GM12878 (cell line): ENCODE data around the gene EBI3. TPM values are rescaled to one million over a fixed set of nuclear protein-coding genes. Genes with fewer than 3 reads are reported as not detected.

ENCODE experiments used
- polyA plus RNA-seq, 11 experiments: library from polyadenylated mRNA; depleted of rRNA in 4 of 11; unstranded in 6 of 11; stranded (reverse) in 5 of 11; fragments of >200 nt; fragmentation: Nextera tagmentation in 4 of 11; fragmentation: Illumina TruSeq in 1 of 11; extraction: Ambion mirVana in 4 of 11; extraction: Trizol in 1 of 11; gene quantifications; 1 replicate in 1 of 11; 2 replicates in 10 of 11; pipeline versions ENCODE4 v1.2.1 to v1.2.3, GENCODE V29; 2011 to 2016; ENCODE audit warnings: inconsistent platforms in 2 of 11, missing spikeins in 2 of 11, low read depth in 1 of 11
- total RNA-seq, 4 experiments: library from RNA; depleted of rRNA in 3 of 4; stranded (reverse); fragments of >200 nt in 3 of 4; fragmentation: Illumina TruSeq in 1 of 4; extraction: Trizol in 1 of 4; gene quantifications; 2 replicates each; pipeline versions ENCODE4 v1.2.1 to v1.2.3, GENCODE V29; 2013 to 2021

The EBI3 gene
- total and polyA plus RNA-seq, 10 of the 15 experiments (the other 5 are each of a cell fraction or from before 2014, with no cell fraction given): 22.0 to 288 (median 186) TPM

Other genes with a start within 250 kb of the EBI3 start
Only the 7 nearest of the 17 such genes appear.
- gene CREB3L3, start 75.9 kb upstream of the EBI3 start, total RNA-seq (2014; rRNA removed): not detected in 2 replicates
- not detected in 2 replicates for gene CREB3L3, start 75.9 kb upstream of the EBI3 start, total RNA-seq (2014; rRNA removed; fragmentation: Illumina TruSeq; extraction: Trizol)
- not detected in 2 replicates for gene CREB3L3, start 75.9 kb upstream of the EBI3 start, total RNA-seq (2021)
- gene CREB3L3, start 75.9 kb upstream of the EBI3 start, polyA plus RNA-seq (2011; rRNA removed): 0.22 and 0.46 TPM in 2 replicates
- 0.03 TPM in 1 of 2 replicates, not detected in the other for gene CREB3L3, start 75.9 kb upstream of the EBI3 start, polyA plus RNA-seq (2014; fragmentation: Illumina TruSeq; extraction: Trizol)
- not detected for gene CREB3L3, start 75.9 kb upstream of the EBI3 start, polyA plus RNA-seq (2014; fragmentation: Nextera tagmentation; extraction: Ambion mirVana)
- not detected in 2 replicates for gene CREB3L3, start 75.9 kb upstream of the EBI3 start, polyA plus RNA-seq (2014; rRNA removed)
- gene CREB3L3, start 75.9 kb upstream of the EBI3 start, polyA plus RNA-seq (2016; fragmentation: Nextera tagmentation; extraction: Ambion mirVana): under 1 TPM in 1 of 2 experiments, not detected in 1; 0.07 TPM
- gene SIRT6, start 47.0 kb upstream of the EBI3 start, total RNA-seq (2014; rRNA removed): 25.6 and 26.0 TPM in 2 replicates
- 8.3 and 8.7 TPM in 2 replicates for gene SIRT6, start 47.0 kb upstream of the EBI3 start, total RNA-seq (2014; rRNA removed; fragmentation: Illumina TruSeq; extraction: Trizol)
- gene SIRT6, start 47.0 kb upstream of the EBI3 start, total RNA-seq (2021): 36.3 and 39.5 TPM in 2 replicates
- 10.0 and 22.4 TPM in 2 replicates for gene SIRT6, start 47.0 kb upstream of the EBI3 start, polyA plus RNA-seq (2011; rRNA removed)
- 0.60 and 6.7 TPM in 2 replicates for gene SIRT6, start 47.0 kb upstream of the EBI3 start, polyA plus RNA-seq (2014; fragmentation: Illumina TruSeq; extraction: Trizol)
- 1 to 10 TPM; 1.3 to 1.5 TPM for gene SIRT6, start 47.0 kb upstream of the EBI3 start, polyA plus RNA-seq (2014; fragmentation: Nextera tagmentation; extraction: Ambion mirVana)
- 49.6 and 60.3 TPM in 2 replicates for gene SIRT6, start 47.0 kb upstream of the EBI3 start, polyA plus RNA-seq (2014; rRNA removed)
- 10 to 100 TPM; 29.4 to 29.8 TPM for gene SIRT6, start 47.0 kb upstream of the EBI3 start, polyA plus RNA-seq (2016; fragmentation: Nextera tagmentation; extraction: Ambion mirVana)
- gene ANKRD24, start 46.8 kb upstream of the EBI3 start, total RNA-seq (2014; rRNA removed): 0.49 and 0.51 TPM in 2 replicates
- gene ANKRD24, start 46.8 kb upstream of the EBI3 start, total RNA-seq (2014; rRNA removed; fragmentation: Illumina TruSeq; extraction: Trizol): 0.23 and 0.27 TPM in 2 replicates
- 0.51 and 0.59 TPM in 2 replicates for gene ANKRD24, start 46.8 kb upstream of the EBI3 start, total RNA-seq (2021)
- 0.43 TPM in 2 replicates for gene ANKRD24, start 46.8 kb upstream of the EBI3 start, polyA plus RNA-seq (2011; rRNA removed)
- gene ANKRD24, start 46.8 kb upstream of the EBI3 start, polyA plus RNA-seq (2014; fragmentation: Illumina TruSeq; extraction: Trizol): 0.12 and 0.14 TPM in 2 replicates
- under 1 TPM in 1 of 2 experiments, not detected in 1; 0.02 TPM for gene ANKRD24, start 46.8 kb upstream of the EBI3 start, polyA plus RNA-seq (2014; fragmentation: Nextera tagmentation; extraction: Ambion mirVana)
- 0.42 and 0.47 TPM in 2 replicates for gene ANKRD24, start 46.8 kb upstream of the EBI3 start, polyA plus RNA-seq (2014; rRNA removed)
- gene ANKRD24, start 46.8 kb upstream of the EBI3 start, polyA plus RNA-seq (2016; fragmentation: Nextera tagmentation; extraction: Ambion mirVana): under 1 TPM; 0.31 to 0.35 TPM
- 36.8 and 38.2 TPM in 2 replicates for gene YJU2, start 17.6 kb downstream of the EBI3 start, total RNA-seq (2014; rRNA removed)
- gene YJU2, start 17.6 kb downstream of the EBI3 start, total RNA-seq (2014; rRNA removed; fragmentation: Illumina TruSeq; extraction: Trizol): 20.7 and 23.3 TPM in 2 replicates
- gene YJU2, start 17.6 kb downstream of the EBI3 start, total RNA-seq (2021): 29.1 and 30.0 TPM in 2 replicates
- gene YJU2, start 17.6 kb downstream of the EBI3 start, polyA plus RNA-seq (2011; rRNA removed): 17.9 and 22.6 TPM in 2 replicates
- gene YJU2, start 17.6 kb downstream of the EBI3 start, polyA plus RNA-seq (2014; fragmentation: Illumina TruSeq; extraction: Trizol): 16.1 and 20.2 TPM in 2 replicates
- gene YJU2, start 17.6 kb downstream of the EBI3 start, polyA plus RNA-seq (2014; fragmentation: Nextera tagmentation; extraction: Ambion mirVana): 1 to 10 TPM in 1 of 2 experiments, under 1 TPM in 1; 0.26 to 1.9 TPM
- gene YJU2, start 17.6 kb downstream of the EBI3 start, polyA plus RNA-seq (2014; rRNA removed): 40.7 and 44.0 TPM in 2 replicates
- 10 to 100 TPM; 24.2 to 27.1 TPM for gene YJU2, start 17.6 kb downstream of the EBI3 start, polyA plus RNA-seq (2016; fragmentation: Nextera tagmentation; extraction: Ambion mirVana)
- gene SHD, start 49.7 kb downstream of the EBI3 start, total RNA-seq (2014; rRNA removed): not detected in 2 replicates
- gene SHD, start 49.7 kb downstream of the EBI3 start, total RNA-seq (2014; rRNA removed; fragmentation: Illumina TruSeq; extraction: Trizol): not detected in 2 replicates
- gene SHD, start 49.7 kb downstream of the EBI3 start, total RNA-seq (2021): not detected in 2 replicates
- not detected in 2 replicates for gene SHD, start 49.7 kb downstream of the EBI3 start, polyA plus RNA-seq (2011; rRNA removed)
- gene SHD, start 49.7 kb downstream of the EBI3 start, polyA plus RNA-seq (2014; fragmentation: Illumina TruSeq; extraction: Trizol): not detected in 2 replicates
- not detected for gene SHD, start 49.7 kb downstream of the EBI3 start, polyA plus RNA-seq (2014; fragmentation: Nextera tagmentation; extraction: Ambion mirVana)
- gene SHD, start 49.7 kb downstream of the EBI3 start, polyA plus RNA-seq (2014; rRNA removed): not detected in 2 replicates
- gene SHD, start 49.7 kb downstream of the EBI3 start, polyA plus RNA-seq (2016; fragmentation: Nextera tagmentation; extraction: Ambion mirVana): under 1 TPM in 1 of 2 experiments, not detected in 1; 0.09 TPM
- 0.17 TPM in 1 of 2 replicates, not detected in the other for gene TMIGD2, start 72.9 kb downstream of the EBI3 start, total RNA-seq (2014; rRNA removed)
- 0.13 TPM in 1 of 2 replicates, not detected in the other for gene TMIGD2, start 72.9 kb downstream of the EBI3 start, total RNA-seq (2014; rRNA removed; fragmentation: Illumina TruSeq; extraction: Trizol)
- 0.16 TPM in 1 of 2 replicates, not detected in the other for gene TMIGD2, start 72.9 kb downstream of the EBI3 start, total RNA-seq (2021)
- gene TMIGD2, start 72.9 kb downstream of the EBI3 start, polyA plus RNA-seq (2011; rRNA removed): not detected in 2 replicates
- gene TMIGD2, start 72.9 kb downstream of the EBI3 start, polyA plus RNA-seq (2014; fragmentation: Illumina TruSeq; extraction: Trizol): not detected in 2 replicates
- not detected for gene TMIGD2, start 72.9 kb downstream of the EBI3 start, polyA plus RNA-seq (2014; fragmentation: Nextera tagmentation; extraction: Ambion mirVana)
- gene TMIGD2, start 72.9 kb downstream of the EBI3 start, polyA plus RNA-seq (2014; rRNA removed): 0.09 TPM in 1 of 2 replicates, not detected in the other
- gene TMIGD2, start 72.9 kb downstream of the EBI3 start, polyA plus RNA-seq (2016; fragmentation: Nextera tagmentation; extraction: Ambion mirVana): under 1 TPM; 0.14 to 0.40 TPM
- gene FSD1, start 75.1 kb downstream of the EBI3 start, total RNA-seq (2014; rRNA removed): 4.0 and 4.1 TPM in 2 replicates
- gene FSD1, start 75.1 kb downstream of the EBI3 start, total RNA-seq (2014; rRNA removed; fragmentation: Illumina TruSeq; extraction: Trizol): 1.4 TPM in 2 replicates
- 4.3 and 4.9 TPM in 2 replicates for gene FSD1, start 75.1 kb downstream of the EBI3 start, total RNA-seq (2021)
- 0.58 and 0.77 TPM in 2 replicates for gene FSD1, start 75.1 kb downstream of the EBI3 start, polyA plus RNA-seq (2011; rRNA removed)
- 0.68 and 1.7 TPM in 2 replicates for gene FSD1, start 75.1 kb downstream of the EBI3 start, polyA plus RNA-seq (2014; fragmentation: Illumina TruSeq; extraction: Trizol)
- under 1 TPM in 1 of 2 experiments, not detected in 1; 0.15 TPM for gene FSD1, start 75.1 kb downstream of the EBI3 start, polyA plus RNA-seq (2014; fragmentation: Nextera tagmentation; extraction: Ambion mirVana)
- gene FSD1, start 75.1 kb downstream of the EBI3 start, polyA plus RNA-seq (2014; rRNA removed): 4.7 and 5.1 TPM in 2 replicates
- 1 to 10 TPM; 4.0 to 4.2 TPM for gene FSD1, start 75.1 kb downstream of the EBI3 start, polyA plus RNA-seq (2016; fragmentation: Nextera tagmentation; extraction: Ambion mirVana)